K562 (cell line): ENCODE data around the gene CCDC27.

Experiments
- DPF2 ChIP-seq: fragments of 450-650 bp; IDR thresholded peaks from 2 replicates; pipeline ENCODE4 v1.6.1; 2016
- FOXK2 ChIP-seq, 2 experiments: fragments of 450-650 bp; IDR thresholded peaks in 1 of 2; conservative IDR thresholded peaks in 1 of 2; 2 replicates each; pipeline ENCODE4 v1.6.1; 2016; ENCODE audit warnings: low read depth in 2 of 2, mild to moderate bottlenecking in 1 of 2
- HDGF ChIP-seq: fragments of 450-650 bp; IDR thresholded peaks from 2 replicates; pipeline ENCODE4 v1.6.1; 2016
- IRF2 ChIP-seq: sonication (generic); formaldehyde crosslinking; IDR thresholded peaks from 2 replicates; pipeline ENCODE4 v1.8.1; 2022; ENCODE audit warnings: mild to moderate bottlenecking, missing genetic modification reagents
- L3MBTL2 ChIP-seq: fragments of 450-650 bp; IDR thresholded peaks from 2 replicates; pipeline ENCODE4 v1.6.1; 2016; ENCODE audit warnings: mild to moderate bottlenecking, moderate library complexity
- NFIC ChIP-seq: fragments of 450-650 bp; IDR thresholded peaks from 2 replicates; pipeline ENCODE4 v1.6.1; 2017; ENCODE audit warnings: mild to moderate bottlenecking, inconsistent platforms
- ZNF3 ChIP-seq: fragments of 250-450 bp; sonication (Bioruptor Pico); IDR thresholded peaks from 2 replicates; pipeline ENCODE4 v1.5.0; 2021; ENCODE audit warnings: mild to moderate bottlenecking, moderate library complexity
- ZNF431 ChIP-seq: sonication (generic); formaldehyde crosslinking; IDR thresholded peaks from 2 replicates; pipeline ENCODE4 v1.8.0; 2022; ENCODE audit warnings: mild to moderate bottlenecking, missing genetic modification reagents
- TF ChIP-seq, protein P1 (sequence below): fragments of 450-650 bp; IDR thresholded peaks from 2 replicates; pipeline ENCODE4 v1.6.1; 2016
- TF ChIP-seq, protein P2 (sequence below), 3 experiments: IDR thresholded peaks in 2 of 3; conservative IDR thresholded peaks in 1 of 3; 2 replicates each; pipeline ENCODE4 v1.5.1; 2011 to 2012; ENCODE audit warnings: low read length in 3 of 3, mild to moderate bottlenecking in 3 of 3, control low read depth in 2 of 3, improper control_type of control experiment in 1 of 3, inconsistent platforms in 1 of 3, low read depth in 1 of 3, mixed read lengths in 1 of 3, moderate library complexity in 1 of 3; ENCODE audit not compliant: insufficient read depth in 2 of 3
- TF ChIP-seq, protein P3 (sequence below): fragments of 450-650 bp; formaldehyde crosslinking; IDR thresholded peaks from 2 replicates; pipeline ENCODE4 v1.4.0; 2020; ENCODE audit warnings: mild to moderate bottlenecking, moderate library complexity
- TF ChIP-seq, protein P4 (sequence below): fragments of 250-450 bp; sonication (Bioruptor Pico); IDR thresholded peaks from 2 replicates; pipeline ENCODE4 v1.5.0; 2022; ENCODE audit warnings: mild to moderate bottlenecking
- TF ChIP-seq, protein P5 (sequence below), 2 experiments: IDR thresholded peaks in 1 of 2; conservative IDR thresholded peaks in 1 of 2; 2 replicates each; pipeline ENCODE4 v1.6.1; 2016; ENCODE audit warnings: low read depth in 2 of 2, mild to moderate bottlenecking in 1 of 2, missing compliant biosample characterization in 1 of 2, missing genetic modification characterization in 1 of 2, moderate library complexity in 1 of 2

DNA sequence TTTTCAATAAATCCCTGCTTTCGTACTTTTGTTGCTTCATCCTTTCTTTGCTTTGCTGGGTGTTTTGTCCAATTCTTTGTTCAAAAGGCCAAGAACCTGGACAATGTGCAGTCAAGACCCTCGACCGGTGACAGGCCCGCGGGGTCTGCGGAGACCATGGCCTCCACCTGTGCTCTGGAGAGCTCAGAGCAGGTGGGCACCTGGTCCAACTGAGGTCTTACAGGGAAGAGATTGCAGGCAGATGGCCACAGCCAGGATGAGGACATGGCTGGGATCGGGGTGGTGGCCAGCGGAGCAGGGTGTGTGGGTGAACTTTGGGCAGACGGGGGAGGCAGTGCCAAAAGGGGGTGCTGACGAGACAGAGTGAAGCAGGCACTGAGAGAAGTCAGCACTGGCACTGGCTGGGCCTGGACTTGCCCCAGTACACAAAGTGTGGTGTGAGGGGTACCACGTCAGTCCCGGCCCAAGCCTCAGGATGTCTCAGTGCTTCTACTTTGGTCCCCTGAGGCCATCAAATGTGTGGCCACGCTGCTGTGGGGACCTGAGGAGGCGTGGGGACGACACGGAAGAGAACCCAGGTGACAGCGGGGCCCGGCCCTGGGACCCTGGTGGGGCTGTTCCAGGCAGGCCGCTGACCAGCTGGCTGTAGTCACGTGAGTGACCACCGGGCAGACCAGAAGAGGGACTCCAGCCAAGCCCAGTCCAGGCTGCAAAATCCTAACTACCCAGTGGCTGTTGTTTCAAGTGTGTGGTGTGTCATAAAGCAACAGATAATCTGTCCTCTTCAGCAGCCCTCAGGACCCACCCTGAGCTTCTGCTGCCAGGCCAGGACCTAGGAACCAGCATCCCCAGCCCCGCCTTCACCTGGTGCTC is 10.4 kb upstream of the CCDC27 start:
- TF ChIP-seq, protein P1, sequence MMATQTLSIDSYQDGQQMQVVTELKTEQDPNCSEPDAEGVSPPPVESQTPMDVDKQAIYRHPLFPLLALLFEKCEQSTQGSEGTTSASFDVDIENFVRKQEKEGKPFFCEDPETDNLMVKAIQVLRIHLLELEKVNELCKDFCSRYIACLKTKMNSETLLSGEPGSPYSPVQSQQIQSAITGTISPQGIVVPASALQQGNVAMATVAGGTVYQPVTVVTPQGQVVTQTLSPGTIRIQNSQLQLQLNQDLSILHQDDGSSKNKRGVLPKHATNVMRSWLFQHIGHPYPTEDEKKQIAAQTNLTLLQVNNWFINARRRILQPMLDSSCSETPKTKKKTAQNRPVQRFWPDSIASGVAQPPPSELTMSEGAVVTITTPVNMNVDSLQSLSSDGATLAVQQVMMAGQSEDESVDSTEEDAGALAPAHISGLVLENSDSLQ = no peak
- TF ChIP-seq L3MBTL2 = no peak
- no peak for TF ChIP-seq ZNF431 (CRISPR knock-in tag)
- TF ChIP-seq IRF2 (CRISPR knock-in tag) = no peak
- TF ChIP-seq, protein P2, sequence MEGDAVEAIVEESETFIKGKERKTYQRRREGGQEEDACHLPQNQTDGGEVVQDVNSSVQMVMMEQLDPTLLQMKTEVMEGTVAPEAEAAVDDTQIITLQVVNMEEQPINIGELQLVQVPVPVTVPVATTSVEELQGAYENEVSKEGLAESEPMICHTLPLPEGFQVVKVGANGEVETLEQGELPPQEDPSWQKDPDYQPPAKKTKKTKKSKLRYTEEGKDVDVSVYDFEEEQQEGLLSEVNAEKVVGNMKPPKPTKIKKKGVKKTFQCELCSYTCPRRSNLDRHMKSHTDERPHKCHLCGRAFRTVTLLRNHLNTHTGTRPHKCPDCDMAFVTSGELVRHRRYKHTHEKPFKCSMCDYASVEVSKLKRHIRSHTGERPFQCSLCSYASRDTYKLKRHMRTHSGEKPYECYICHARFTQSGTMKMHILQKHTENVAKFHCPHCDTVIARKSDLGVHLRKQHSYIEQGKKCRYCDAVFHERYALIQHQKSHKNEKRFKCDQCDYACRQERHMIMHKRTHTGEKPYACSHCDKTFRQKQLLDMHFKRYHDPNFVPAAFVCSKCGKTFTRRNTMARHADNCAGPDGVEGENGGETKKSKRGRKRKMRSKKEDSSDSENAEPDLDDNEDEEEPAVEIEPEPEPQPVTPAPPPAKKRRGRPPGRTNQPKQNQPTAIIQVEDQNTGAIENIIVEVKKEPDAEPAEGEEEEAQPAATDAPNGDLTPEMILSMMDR (IDR thresholded peaks at IDR 0.05 in 2 of 3, conservative IDR thresholded peaks at IDR 0.05 in 1 of 3; ENCODE audit: insufficient read depth in 2 of 3, low read depth in 1 of 3, low read length in 3 of 3) = no peak
- no peak for TF ChIP-seq DPF2
- TF ChIP-seq, protein P3, sequence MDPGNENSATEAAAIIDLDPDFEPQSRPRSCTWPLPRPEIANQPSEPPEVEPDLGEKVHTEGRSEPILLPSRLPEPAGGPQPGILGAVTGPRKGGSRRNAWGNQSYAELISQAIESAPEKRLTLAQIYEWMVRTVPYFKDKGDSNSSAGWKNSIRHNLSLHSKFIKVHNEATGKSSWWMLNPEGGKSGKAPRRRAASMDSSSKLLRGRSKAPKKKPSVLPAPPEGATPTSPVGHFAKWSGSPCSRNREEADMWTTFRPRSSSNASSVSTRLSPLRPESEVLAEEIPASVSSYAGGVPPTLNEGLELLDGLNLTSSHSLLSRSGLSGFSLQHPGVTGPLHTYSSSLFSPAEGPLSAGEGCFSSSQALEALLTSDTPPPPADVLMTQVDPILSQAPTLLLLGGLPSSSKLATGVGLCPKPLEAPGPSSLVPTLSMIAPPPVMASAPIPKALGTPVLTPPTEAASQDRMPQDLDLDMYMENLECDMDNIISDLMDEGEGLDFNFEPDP = no peak
- TF ChIP-seq ZNF3 (CRISPR knock-in tag) = no peak
- TF ChIP-seq, protein P4, sequence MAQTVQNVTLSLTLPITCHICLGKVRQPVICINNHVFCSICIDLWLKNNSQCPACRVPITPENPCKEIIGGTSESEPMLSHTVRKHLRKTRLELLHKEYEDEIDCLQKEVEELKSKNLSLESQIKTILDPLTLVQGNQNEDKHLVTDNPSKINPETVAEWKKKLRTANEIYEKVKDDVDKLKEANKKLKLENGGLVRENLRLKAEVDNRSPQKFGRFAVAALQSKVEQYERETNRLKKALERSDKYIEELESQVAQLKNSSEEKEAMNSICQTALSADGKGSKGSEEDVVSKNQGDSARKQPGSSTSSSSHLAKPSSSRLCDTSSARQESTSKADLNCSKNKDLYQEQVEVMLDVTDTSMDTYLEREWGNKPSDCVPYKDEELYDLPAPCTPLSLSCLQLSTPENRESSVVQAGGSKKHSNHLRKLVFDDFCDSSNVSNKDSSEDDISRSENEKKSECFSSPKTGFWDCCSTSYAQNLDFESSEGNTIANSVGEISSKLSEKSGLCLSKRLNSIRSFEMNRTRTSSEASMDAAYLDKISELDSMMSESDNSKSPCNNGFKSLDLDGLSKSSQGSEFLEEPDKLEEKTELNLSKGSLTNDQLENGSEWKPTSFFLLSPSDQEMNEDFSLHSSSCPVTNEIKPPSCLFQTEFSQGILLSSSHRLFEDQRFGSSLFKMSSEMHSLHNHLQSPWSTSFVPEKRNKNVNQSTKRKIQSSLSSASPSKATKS (CRISPR knock-in tag) = no peak
- no peak for TF ChIP-seq NFIC
- TF ChIP-seq FOXK2 (conservative IDR thresholded peaks at IDR 0.05 in 1 of 2, IDR thresholded peaks at IDR 0.05 in 1 of 2; ENCODE audit: low read depth in 2 of 2) = no peak
- TF ChIP-seq, protein P5, sequence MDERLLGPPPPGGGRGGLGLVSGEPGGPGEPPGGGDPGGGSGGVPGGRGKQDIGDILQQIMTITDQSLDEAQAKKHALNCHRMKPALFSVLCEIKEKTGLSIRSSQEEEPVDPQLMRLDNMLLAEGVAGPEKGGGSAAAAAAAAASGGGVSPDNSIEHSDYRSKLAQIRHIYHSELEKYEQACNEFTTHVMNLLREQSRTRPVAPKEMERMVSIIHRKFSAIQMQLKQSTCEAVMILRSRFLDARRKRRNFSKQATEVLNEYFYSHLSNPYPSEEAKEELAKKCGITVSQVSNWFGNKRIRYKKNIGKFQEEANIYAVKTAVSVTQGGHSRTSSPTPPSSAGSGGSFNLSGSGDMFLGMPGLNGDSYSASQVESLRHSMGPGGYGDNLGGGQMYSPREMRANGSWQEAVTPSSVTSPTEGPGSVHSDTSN (CRISPR knock-in tag; IDR thresholded peaks at IDR 0.05; ENCODE audit: low read depth) = no peak
- TF ChIP-seq, protein P5 (tag; conservative IDR thresholded peaks at IDR 0.05; ENCODE audit: low read depth) = no peak
- TF ChIP-seq HDGF = no peak
